ENCODE measurements around the gene KRT23. TPM values are rescaled to one million over a fixed set of nuclear protein-coding genes. Genes with fewer than 3 reads are reported as not detected.

The KRT23 gene
- total RNA-seq, 1 experiment from 2014 or later: 0.07 TPM

DNA sequence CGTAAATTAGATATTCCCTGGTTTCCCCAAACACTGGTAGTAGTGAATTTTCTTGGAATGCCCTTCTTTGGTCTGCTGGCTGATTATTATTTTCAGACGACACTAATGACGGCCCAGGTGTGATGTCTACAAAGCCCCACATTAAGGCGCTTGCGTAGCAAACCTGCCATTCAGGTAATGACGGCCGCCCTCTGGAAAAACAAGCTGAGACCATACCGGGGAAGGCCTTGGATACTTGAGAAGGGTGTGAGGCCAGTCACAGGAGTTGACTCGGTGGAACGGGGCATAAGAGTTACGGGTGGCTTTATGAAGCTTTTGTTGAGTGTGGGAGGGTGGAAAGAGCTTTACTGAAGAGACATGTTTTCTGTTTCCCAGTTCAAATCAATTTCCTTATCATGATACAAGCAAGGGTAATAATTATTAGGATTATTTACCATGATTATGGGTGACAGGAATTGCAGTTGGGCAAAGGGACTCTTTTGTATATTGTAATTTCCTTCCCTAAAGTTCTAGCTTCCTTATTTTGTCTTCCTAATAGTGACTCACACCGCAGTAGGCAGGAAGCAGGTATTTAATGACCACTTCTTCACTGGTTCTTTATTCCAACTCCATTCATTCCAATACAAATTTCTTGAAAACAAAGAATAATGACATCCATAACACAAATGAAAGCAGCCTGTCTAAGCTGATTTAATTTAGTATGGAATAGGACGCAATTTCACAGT lies 24.8 kb downstream of the KRT23 start:
- no peak for DNase-seq (ENCODE audit: extremely low read depth, low read depth)

GRCh38 chr17:40910441-40910841 lies 27.0 kb downstream of the KRT23 start:
- no peak for DNase-seq (ENCODE audit: extremely low read depth, low read depth)

- no peak for DNase-seq (ENCODE audit: extremely low read depth, low read depth)
Observed at GRCh38 chr17:40909755-40910154, 27.7 kb downstream of the KRT23 start.

DNA sequence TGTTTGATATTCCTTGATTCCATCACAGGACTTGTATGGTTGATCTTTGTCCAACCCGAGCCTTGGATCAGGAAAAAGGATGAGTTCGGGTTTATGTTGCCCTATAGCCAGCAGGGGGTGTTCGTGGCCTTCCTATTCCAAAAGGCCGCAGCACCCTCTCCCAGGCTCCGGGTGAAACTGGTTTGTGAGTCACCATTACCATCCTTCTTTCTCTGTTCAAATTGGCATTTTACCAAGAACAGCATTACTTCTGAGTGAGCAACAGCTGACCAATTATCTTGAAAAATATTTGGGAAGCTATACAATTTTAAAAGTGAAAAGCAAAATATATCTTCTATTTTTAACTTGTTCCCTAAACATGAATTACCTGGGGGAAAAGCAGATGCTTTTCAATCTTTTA lies 28.1 kb downstream of the KRT23 start:
- peak; percentile 91 for DNase-seq (ENCODE audit: extremely low read depth, low read depth)

DNA sequence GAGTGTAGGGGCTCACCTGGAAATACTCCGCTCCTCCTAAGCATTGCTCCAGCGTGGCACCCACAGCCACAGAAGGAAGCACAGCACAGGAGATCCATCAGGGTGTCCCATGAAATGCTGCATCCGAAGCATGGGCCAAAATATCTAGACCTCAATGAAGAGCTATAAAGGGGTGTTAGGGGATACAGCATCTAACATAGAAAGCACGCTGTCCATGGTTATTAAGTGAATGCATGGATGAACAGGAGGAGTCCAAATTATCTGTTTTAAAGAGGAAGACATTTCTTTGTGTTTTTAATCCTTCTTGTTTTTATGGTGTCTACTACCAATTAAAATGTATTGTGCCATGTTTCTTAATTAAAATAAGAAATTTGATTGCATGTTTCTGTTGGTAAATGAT lies 30.8 kb downstream of the KRT23 start:
- DNase-seq (ENCODE audit: extremely low read depth, low read depth): no peak

DNA sequence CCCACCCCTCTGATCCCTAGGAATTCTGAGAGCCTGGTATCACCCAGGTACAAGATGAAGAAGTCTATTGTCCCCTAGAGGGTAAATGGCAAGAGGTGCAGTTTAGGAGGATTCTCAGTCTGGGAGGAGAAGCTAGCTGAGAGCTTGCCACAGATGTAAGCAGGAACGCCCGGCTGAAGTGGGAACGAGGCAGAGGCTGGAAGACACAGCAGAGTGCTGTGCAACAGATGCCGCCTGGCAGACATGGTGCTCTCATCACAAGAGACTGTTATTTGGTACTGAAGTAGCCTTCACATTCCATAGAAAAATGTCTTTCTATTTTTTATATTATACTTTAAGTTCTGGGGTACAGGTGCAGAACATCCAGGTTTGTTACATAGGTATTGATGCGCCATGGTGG lies 32.1 kb downstream of the KRT23 start:
- DNase-seq (ENCODE audit: extremely low read depth, low read depth): no peak

- DNase-seq (ENCODE audit: extremely low read depth, low read depth): no peak
Observed at GRCh38 chr17:40903129-40903847, 34.2 kb downstream of the KRT23 start.

- DNase-seq (ENCODE audit: extremely low read depth, low read depth): no peak
Observed at GRCh38 chr17:40902498-40902897, 34.9 kb downstream of the KRT23 start.

GRCh38 chr17:40901981-40902474 lies 35.4 kb downstream of the KRT23 start:
- DNase-seq (ENCODE audit: extremely low read depth, low read depth): no peak

DNA sequence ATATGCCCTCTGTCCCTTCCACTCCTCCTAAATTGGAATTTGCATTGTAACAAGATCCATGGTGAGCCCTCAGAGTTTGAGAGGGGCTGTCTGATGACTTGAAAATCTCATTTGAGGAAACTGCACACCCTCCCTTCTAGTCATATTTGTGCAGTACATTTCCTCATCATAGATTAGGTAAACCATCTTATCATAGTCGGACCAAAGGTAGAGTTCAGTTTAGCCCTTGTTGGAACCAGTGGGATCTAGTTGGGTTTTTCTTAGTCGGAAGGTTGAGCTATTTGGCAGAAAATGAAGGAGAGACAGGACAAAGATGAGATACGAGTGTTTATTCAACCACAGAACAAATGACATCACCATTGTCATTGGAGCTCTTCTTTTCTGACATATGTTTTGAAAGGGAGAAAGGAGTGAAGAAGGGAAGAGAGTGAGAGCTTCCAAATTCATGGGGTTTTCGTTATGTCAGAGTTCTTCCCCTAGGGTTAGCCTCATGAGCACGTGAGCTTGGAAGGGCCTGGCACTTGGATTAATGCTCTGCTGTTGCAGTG lies 36.6 kb downstream of the KRT23 start:
- no peak for DNase-seq (ENCODE audit: extremely low read depth, low read depth)

GRCh38 chr17:40896916-40897455 lies 40.5 kb downstream of the KRT23 start:
- DNase-seq (ENCODE audit: extremely low read depth, low read depth): no peak

DNA sequence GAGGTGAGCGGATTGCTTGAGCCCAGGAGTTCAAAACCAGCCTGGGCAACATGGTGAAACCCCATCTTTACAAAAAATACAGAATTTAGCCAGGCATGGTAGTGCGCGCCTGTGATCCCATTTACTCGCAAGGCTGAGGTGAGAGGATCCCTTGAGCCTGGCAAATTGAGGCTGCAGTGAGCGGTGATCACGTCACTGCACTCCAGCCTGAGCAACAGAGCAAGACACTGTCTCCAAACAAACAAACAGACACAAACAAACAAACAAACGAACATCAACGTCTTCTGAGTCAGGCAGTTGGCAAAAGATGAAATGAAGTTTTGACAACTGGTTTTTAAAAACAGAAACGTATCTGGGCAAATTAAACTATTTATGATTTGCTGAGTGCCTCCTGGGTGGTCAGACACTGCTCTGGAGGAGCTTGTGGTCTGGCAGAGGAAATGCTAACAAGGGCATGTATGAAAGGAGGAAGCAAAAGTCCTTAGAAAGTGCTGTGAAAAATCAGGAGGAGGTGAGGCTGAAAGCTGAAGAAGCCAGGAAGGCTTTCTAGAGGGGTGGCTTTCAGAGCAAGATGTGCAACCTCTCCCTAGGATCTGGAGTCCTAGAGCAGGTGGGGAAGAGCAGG lies 42.2 kb downstream of the KRT23 start:
- no peak for DNase-seq (ENCODE audit: extremely low read depth, low read depth)

DNA sequence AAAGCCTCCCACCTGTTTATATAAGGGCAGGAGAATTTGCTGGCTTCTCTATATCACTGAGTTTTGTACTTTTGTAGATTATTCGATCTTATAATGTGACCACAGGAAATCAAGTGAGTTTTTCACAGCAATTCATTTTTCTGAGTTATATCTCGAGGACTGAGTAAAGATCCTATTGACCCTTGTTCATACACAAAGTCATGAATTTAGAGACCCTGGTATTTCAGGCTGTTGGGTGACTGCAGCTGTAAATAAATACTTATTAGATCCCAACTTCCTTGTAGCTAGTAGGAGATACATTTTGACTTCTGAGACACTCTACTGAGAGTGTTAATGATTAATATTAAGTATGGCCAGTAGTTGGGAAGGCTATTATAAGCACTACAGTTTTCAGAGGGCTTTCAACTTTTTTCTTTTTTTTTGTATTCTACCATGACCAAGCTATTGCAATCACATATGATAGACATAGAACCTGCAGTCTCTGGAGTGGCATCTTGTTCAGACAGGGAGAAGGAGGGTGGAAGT lies 49.2 kb downstream of the KRT23 start:
- no peak for DNase-seq (ENCODE audit: extremely low read depth, low read depth)

DNA sequence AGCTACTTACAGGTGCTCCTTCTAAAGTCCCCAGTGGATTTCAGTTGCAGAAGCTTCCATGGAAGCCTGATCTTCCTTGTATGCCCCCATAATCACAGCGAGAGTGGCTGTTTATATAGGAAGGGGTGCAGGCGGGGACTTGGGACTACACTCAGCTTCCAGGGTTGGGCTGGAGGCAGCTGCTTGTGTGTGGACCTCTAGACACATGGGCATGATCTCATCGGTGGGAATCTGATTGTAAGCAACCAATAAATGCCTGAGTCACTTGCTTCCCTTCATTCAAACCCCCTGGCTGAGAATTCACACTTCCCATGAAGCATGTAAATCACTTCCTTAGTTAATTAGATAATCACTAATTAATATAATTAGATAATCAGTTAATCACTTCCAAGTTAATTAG lies 51.4 kb downstream of the KRT23 start:
- DNase-seq (ENCODE audit: extremely low read depth, low read depth): no peak

- DNase-seq (ENCODE audit: extremely low read depth, low read depth): no peak
Observed at GRCh38 chr17:40884708-40885512, 52.5 kb downstream of the KRT23 start, which contains the start of gene KRT20. TSS of gene KRT20 (minus strand) at chr17:40885242. CDS start at chr17:40885185, 57 bp downstream.

DNA sequence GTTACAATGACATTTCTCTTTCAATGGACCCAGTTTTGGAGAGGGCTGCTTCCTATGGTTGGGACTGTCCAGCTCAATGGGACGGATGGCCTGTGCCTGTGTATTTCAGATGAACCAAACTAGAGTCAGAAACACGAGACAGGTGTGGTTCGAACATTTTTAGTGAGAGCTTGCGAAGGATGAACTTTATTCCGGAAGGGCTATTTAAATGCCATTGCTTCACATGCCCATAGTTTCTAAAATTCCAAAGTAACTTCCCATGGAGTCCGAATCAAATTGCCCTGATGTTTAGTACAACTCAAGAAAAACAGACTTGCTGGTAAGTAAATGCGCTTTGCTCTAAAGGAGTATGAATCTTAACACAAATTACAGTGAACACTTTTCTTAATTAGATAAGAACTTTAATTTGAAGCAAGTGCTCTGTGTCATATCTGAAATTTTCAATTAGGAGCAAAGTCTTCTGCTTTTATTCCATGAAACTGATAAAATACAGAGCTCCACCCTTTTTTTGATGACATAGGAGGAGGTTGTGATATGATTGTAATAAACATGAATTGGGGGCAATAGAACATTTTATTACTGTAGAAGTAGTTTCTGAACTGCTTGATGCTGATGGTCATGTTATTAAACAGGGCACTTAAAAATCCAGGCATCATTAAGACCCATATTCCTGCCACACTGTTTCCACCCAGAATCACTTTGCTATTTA lies 53.7 kb downstream of the KRT23 start:
- DNase-seq (ENCODE audit: extremely low read depth, low read depth): no peak

DNA sequence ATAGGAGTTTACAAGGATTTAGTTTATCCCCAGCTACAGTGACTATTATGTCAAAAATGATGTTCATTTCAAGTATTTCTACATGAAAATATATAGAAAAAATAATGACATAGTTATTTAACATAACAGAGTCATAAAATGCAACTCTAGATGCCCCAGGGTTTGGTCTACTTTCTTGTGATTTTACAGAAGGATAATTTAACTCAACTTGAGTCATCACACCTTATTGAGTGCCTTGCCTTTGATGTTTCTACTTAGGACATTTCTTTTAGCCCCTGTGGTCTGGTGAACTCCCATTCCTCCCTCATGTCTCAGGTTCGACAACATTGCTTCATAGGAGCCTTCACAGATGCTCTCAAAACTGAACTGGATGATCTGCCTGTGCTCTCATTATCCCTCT lies 54.4 kb downstream of the KRT23 start:
- no peak for DNase-seq (ENCODE audit: extremely low read depth, low read depth)

GRCh38 chr17:40879026-40879425 lies 58.4 kb downstream of the KRT23 start:
- no peak for DNase-seq (ENCODE audit: extremely low read depth, low read depth)

DNA sequence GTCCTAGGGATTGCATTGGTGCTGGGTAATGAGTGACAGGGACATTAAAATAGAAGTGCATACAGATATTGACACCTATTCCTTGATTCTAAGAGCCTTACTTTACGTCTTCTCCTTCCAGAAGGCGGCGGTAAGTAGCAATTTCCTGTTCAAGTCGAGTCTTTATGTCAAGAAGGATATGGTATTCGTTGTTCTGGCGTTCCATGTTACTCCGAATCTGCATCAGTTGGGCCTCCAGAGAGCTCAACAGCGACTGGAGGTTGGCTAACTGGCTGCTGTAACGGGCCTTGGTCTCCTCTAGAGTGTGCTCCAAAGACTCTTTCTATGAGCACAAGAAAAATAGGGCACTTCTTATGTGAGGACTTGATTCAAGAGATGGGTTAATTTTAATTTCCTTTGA lies 59.4 kb downstream of the KRT23 start:
- DNase-seq (ENCODE audit: extremely low read depth, low read depth): no peak
